Tibial nerve (tissue), 4 donors: Measurements from ENCODE around the gene DNASE1L1.

ENCODE experiments used
- CTCF ChIP-seq, 5 experiments: fragments of 200-600 bp in 3 of 5; fragments of 450-650 bp in 2 of 5; sonication (generic) in 3 of 5; IDR thresholded peaks; one replicate each; pipeline ENCODE4 v1.5.1; 2016 to 2019; ENCODE audit warnings: antibody characterized with exemption in 5 of 5, mild to moderate bottlenecking in 3 of 5, moderate library complexity in 2 of 5
- EP300 ChIP-seq, 2 donors: sonication (generic); formaldehyde crosslinking; IDR thresholded peaks; one replicate each; pipeline ENCODE4 v1.6.1; 2017; ENCODE audit warnings: antibody characterized with exemption in 2 of 2, mild to moderate bottlenecking in 1 of 2
- POLR2A ChIP-seq, 2 donors: fragments of 450-650 bp; IDR thresholded peaks; one replicate each; pipeline ENCODE4 v1.6.1; 2017; ENCODE audit warnings: antibody characterized with exemption in 2 of 2, mild to moderate bottlenecking in 2 of 2, moderate library complexity in 2 of 2

GRCh38 chrX:154396973-154397887 lies 11.8 kb downstream of the DNASE1L1 start:
- TF ChIP-seq CTCF (IDR thresholded peaks at IDR 0.05) (no peak), POLR2A (IDR thresholded peaks at IDR 0.05) (peak; percentile 30 to 41), EP300 (IDR thresholded peaks at IDR 0.05) (no peak)
